Ovary (tissue), 9 donors: Measurements from ENCODE around the gene ZBTB18. TPM values are rescaled to one million over a fixed set of nuclear protein-coding genes. Genes with fewer than 3 reads are reported as not detected.
"Not testable (repeated sequence)": the region's sequence is repeated elsewhere in the genome, so short reads cannot be mapped to it uniquely, and the experiment has no call there.

Experiments used
- DNase-seq, 5 donors: peaks; one replicate each; pipeline ENCODE4 v3.0.0-alpha.2; 2019 to 2020
- H3K27ac ChIP-seq, 2 donors: fragments of 200-600 bp; one replicate each; pipeline versions ENCODE4 v1.5.1 to v1.8.0; 2019 to 2022
- H3K27me3 ChIP-seq: fragments of 200-600 bp; one replicate; pipeline ENCODE4 v1.8.0; 2022
- H3K36me3 ChIP-seq: fragments of 200-600 bp; sonication (generic); one replicate; pipeline ENCODE4 v1.5.1; 2019
- H3K4me1 ChIP-seq: one replicate; pipeline ENCODE4 v1.8.1; 2013; ENCODE audit warnings: mild to moderate bottlenecking, moderate library complexity; ENCODE audit not compliant: insufficient read depth
- H3K4me3 ChIP-seq: fragments of 200-600 bp; sonication (generic); one replicate; pipeline ENCODE4 v1.5.1; 2017
- H3K9me3 ChIP-seq, 2 donors: fragments of 200-600 bp in 1 of 2; sonication (generic) in 1 of 2; one replicate each; pipeline versions ENCODE4 v1.5.1 to v1.8.1; 2013 to 2019; ENCODE audit warnings: mild to moderate bottlenecking in 1 of 2, moderate library complexity in 1 of 2
- CTCF ChIP-seq, 3 donors: fragments of 450-650 bp in 2 of 3; fragments of 200-600 bp in 1 of 3; IDR thresholded peaks; one replicate each; pipeline versions ENCODE4 v1.5.1 to v1.8.0; 2016 to 2022; ENCODE audit warnings: antibody characterized with exemption in 3 of 3, mild to moderate bottlenecking in 1 of 3
- EP300 ChIP-seq: sonication (generic); formaldehyde crosslinking; IDR thresholded peaks from one replicate; pipeline ENCODE4 v1.6.1; 2017; ENCODE audit warnings: antibody characterized with exemption
- POLR2A ChIP-seq: fragments of 450-650 bp; IDR thresholded peaks from one replicate; pipeline ENCODE4 v1.6.1; 2017; ENCODE audit warnings: antibody characterized with exemption, mild to moderate bottlenecking, moderate library complexity
- WGBS, 3 donors: extraction: QIAGEN DNeasy Blood & Tissue Kit in 1 of 3; methylation state at CpG; one replicate each; pipeline versions ENCODE4 v1.1.5 to v1.1.7; 2013 to 2017; 5-methylcytosine and 5-hydroxymethylcytosine counted together
- intact Hi-C, 4 donors: fragments of 100-400 bp; cut with DNase I; formaldehyde crosslinking; loops; one replicate each; pipeline versions ENCODE4 v1.11.0 to v1.15.1; 2022 to 2023
- polyA plus RNA-seq, 2 donors: library from polyadenylated mRNA; stranded (reverse); fragments of 200-250 nt in 1 of 2; fragments of 350-450 nt in 1 of 2; fragmentation: Illumina TruSeq in 1 of 2; extraction: RNeasy Lipid Tissue Mini Kit (QIAGEN cat#74804) in 1 of 2; gene quantifications; one replicate each; pipeline ENCODE4 v1.2.3, GENCODE V29; 2013 to 2014
- total RNA-seq, 7 donors: library from RNA; depleted of rRNA in 2 of 7; stranded (reverse); fragments of >200 nt in 2 of 7; fragmentation: NEBNext Ultra II Directional in 3 of 7; extraction: Animal tissue kit (Norgen Biotek cat#: 25700) in 3 of 7; gene quantifications; one replicate each; pipeline versions ENCODE4 v1.1.0 to v1.2.4, GENCODE V29; 2016 to 2023
- donor health status: DM: no; HTN: no; CAD: no; lungs with moderate emphysema.
- donor health status: DM: no; HTN: no; CAD: no.
- donor health status: Bipolar disorder and iron deficiency.
- donor health status: DM: yes; HTN: yes; CAD: no.
- donor health status: DM: no; HTN: no; CAD: no.
- donor health status: DM: yes; HTN: yes; CAD: no.

The ZBTB18 gene
- total and polyA plus RNA-seq, 9 donors: 6.7 to 14.0 (median 10.1) TPM

DNA sequence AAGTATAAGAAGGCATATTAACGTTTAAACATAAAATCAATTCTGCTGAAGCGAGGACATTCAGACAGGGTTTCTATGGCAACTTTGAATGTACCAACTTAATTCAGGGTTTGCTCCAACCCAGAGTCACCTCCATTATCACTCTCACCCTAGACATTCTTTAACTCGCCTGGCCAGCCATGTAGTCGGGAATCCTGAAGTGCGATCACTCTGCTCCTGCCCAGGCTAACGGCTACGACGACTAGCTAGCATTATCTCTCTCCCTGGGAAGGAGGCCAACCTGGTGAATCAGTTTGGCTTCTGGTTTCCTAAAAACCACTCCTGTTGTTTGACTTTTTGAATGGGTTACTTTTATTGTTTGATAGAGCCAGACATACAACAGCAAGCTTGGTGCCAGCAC lies 38.9 kb upstream of the ZBTB18 start:
- peaks cover 2% of the 10 kb centered on the region for H3K4me1 ChIP-seq
- TF ChIP-seq POLR2A (no peak), CTCF (IDR thresholded peaks at IDR 0.05) (no peak), EP300 (no peak)
- peak in 4 of 5 donors; percentile 22 to 35 (median 29) for DNase-seq

DNA sequence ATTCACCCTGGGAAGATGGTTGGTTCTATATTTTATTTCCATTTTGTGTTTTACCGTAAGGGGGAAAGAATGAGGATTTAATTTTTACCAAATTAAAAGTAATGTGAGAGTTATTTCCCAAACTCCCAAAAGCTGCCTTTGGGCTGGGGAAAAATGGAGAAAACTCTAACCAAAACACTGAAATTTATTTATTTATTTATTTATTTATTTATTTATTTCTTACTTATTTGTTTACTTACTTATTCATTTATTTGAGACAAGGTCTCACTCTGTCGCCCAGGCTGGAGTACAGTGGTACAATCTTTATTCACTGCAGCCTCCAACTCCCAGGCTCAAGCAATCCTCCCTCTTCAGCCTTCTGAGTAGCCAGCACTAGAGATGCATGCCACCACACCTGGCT lies 38.0 kb upstream of the ZBTB18 start:
- TF ChIP-seq CTCF (IDR thresholded peaks at IDR 0.05): no peak
- no peak for TF ChIP-seq POLR2A
- TF ChIP-seq EP300: no peak
- Histone ChIP-seq H3K36me3 (no peaks in the 10 kb centered on the region), H3K4me1 (peaks cover 2% of the 10 kb centered on the region), H3K9me3 (no peaks in the 10 kb centered on the region), H3K4me3 (no peak overlapping the region), H3K27me3 (no peaks in the 10 kb centered on the region), H3K27ac (no peak overlapping the region)
- intact Hi-C loops: no loop called here
- 95 to 99% (median 98%) methylated on average over 2 of the region's 2 CpGs for WGBS, 3 donors
- no peak for DNase-seq

More for the DNA sequence above, 38.9 kb upstream of the ZBTB18 start:
- H3K27ac ChIP-seq: no peak overlapping the region
- no peaks in the 10 kb centered on the region for H3K9me3 ChIP-seq
- 10 to 22% (median 16%) methylated on average over 8 of the region's 8 CpGs for WGBS, 3 donors
- H3K36me3 ChIP-seq: no peaks in the 10 kb centered on the region
- no peaks in the 10 kb centered on the region for H3K27me3 ChIP-seq
- intact Hi-C loops: no loop called here
- H3K4me3 ChIP-seq: no peak overlapping the region

DNA sequence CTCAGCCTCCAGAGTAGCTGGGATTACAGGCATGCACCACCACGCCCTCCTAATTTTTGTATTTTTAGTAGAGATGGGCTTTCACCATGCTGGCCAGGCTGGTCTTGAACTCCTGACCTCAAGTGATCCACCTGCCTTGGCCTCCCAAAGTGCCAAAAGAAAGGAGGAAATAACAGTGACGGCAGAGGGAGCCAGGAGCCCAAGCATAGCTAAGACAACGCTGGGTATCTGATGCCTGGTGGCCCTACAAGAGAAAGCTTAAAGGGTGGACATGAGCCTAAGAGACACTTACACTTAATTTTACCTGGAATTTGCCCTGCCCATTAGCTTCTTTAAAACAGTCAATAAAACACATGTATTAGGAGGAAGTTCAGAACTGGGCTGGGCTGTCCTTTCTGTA lies 36.2 kb upstream of the ZBTB18 start:
- intact Hi-C loops, DNase-seq, H3K9me3 ChIP-seq, H3K27ac ChIP-seq, H3K27me3 ChIP-seq, H3K4me3 ChIP-seq, H3K4me1 ChIP-seq, H3K36me3 ChIP-seq: not testable (repeated sequence)
- 85 to 90% (median 90%) methylated on average over 3 of the region's 3 CpGs for WGBS, 3 donors

GRCh38 chr1:244019982-244020485 lies 31.0 kb upstream of the ZBTB18 start:
- no peaks in the 10 kb centered on the region for H3K27me3 ChIP-seq
- no peak overlapping the region for H3K4me3 ChIP-seq
- 57 to 66% (median 59%) methylated on average over 4 of the region's 4 CpGs for WGBS, 3 donors
- no peak for TF ChIP-seq POLR2A
- no peak for TF ChIP-seq CTCF (IDR thresholded peaks at IDR 0.05)
- no peak for TF ChIP-seq EP300
- no peak for DNase-seq
- H3K36me3 ChIP-seq: no peaks in the 10 kb centered on the region
- H3K27ac ChIP-seq: no peak overlapping the region
- intact Hi-C loops: no loop called here
- H3K9me3 ChIP-seq: no peaks in the 10 kb centered on the region
- no peaks in the 10 kb centered on the region for H3K4me1 ChIP-seq

DNA sequence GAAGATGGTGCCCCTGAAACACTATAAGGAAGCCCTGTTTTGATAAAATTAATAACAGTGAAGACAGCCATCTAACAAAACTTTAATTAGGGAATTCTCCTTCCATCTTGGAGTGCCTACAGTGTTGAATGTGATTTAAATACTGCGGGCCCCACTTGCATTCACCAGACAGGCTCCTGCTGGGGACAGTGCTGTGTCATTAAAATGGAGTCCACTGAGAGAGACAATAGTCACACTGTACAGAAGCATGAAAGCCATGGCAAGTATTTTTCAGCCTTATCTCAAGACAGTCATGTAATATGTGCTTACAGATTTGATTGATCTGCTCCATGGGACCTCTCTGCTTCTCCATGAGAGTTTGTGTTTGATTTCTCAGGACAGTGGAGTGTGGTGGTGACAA lies 29.7 kb upstream of the ZBTB18 start:
- intact Hi-C loops: no loop called here
- no peaks in the 10 kb centered on the region for H3K27me3 ChIP-seq
- WGBS, 3 donors: 92 to 97% (median 94%) methylated on average over 1 of the region's 1 CpG
- no peak overlapping the region for H3K4me3 ChIP-seq
- no peaks in the 10 kb centered on the region for H3K36me3 ChIP-seq
- no peak for DNase-seq
- H3K9me3 ChIP-seq: no peaks in the 10 kb centered on the region
- TF ChIP-seq CTCF (IDR thresholded peaks at IDR 0.05) (no peak), EP300 (no peak), POLR2A (no peak)
- H3K4me1 ChIP-seq: no peaks in the 10 kb centered on the region
- H3K27ac ChIP-seq: no peak overlapping the region
